HL-60 (cell line): ENCODE data around the gene PUDP.

Source experiments
- DNase-seq, 2 experiments: peaks; one replicate each; pipeline ENCODE4 v3.0.0-alpha.2; 2010 to 2020; ENCODE audit warnings: low read depth in 1 of 2, low spot score in 1 of 2
- H3K27ac ChIP-seq: fragments of 250-450 bp; sonication (Bioruptor Pico); replicated peaks from 2 replicates; pipeline ENCODE4 v1.5.1; 2020; ENCODE audit warnings: mild to moderate bottlenecking, moderate library complexity
- H3K27me3 ChIP-seq: fragments of 250-450 bp; sonication (Bioruptor Pico); 2 replicates; pipeline ENCODE4 v1.5.1; 2021; ENCODE audit warnings: mild to moderate bottlenecking, moderate library complexity; ENCODE audit not compliant: insufficient read depth, poor library complexity, severe bottlenecking
- H3K4me3 ChIP-seq: replicated peaks from 2 replicates; pipeline ENCODE4 v1.5.1; 2011; ENCODE audit warnings: mild to moderate bottlenecking, control low read depth, low read length; ENCODE audit not compliant: insufficient read depth
- GABPA ChIP-seq: IDR thresholded peaks from 2 replicates; pipeline ENCODE4 v1.6.1; 2012; ENCODE audit warnings: low read depth
- POLR2AphosphoS5 ChIP-seq: IDR thresholded peaks from 2 replicates; pipeline ENCODE4 v1.6.1; 2012; ENCODE audit warnings: low read depth
- SPI1 ChIP-seq: IDR thresholded peaks from 2 replicates; pipeline ENCODE4 v1.6.1; 2012; ENCODE audit warnings: low read depth, mild to moderate bottlenecking, borderline replicate concordance
- TF ChIP-seq, protein P1 (sequence below): IDR thresholded peaks from 2 replicates; pipeline ENCODE4 v1.6.1; 2012; ENCODE audit warnings: low read depth; ENCODE audit not compliant: insufficient replicate concordance
- TF ChIP-seq, protein P2 (sequence below): IDR thresholded peaks from one replicate; pipeline ENCODE4 v1.5.1; 2011; ENCODE audit warnings: low read length, control low read depth, inconsistent platforms; ENCODE audit not compliant: insufficient read depth

Gene PUDP

DNA sequence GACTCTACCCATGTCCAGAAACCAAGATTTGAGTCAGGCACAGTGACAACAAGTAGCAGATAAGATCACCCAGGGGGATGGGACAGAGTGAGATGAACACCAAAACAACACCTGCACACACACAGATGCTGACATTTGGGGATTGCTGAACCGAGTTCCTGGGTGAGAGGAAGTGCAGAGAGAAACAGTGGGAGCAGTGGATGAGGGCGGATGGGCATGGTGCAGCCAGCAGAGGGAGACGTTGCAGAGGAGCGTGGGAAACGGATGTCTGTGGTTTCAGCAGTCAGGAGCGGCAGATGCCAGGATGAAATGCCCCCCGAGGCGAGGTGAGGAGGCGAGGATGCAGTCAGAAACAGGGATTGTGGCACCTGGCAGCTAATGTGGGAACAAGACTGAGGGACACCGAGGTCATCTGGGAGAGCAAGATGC, 79.0 kb downstream of the PUDP start:
- Histone ChIP-seq H3K4me3 (no peak overlapping the region), H3K27ac (no peak overlapping the region), H3K27me3 (no peaks in the 10 kb centered on the region)
- DNase-seq, result no peak
- TF ChIP-seq SPI1, result peak; percentile 10; the same call in 1 of the 2 replicates
- TF ChIP-seq POLR2AphosphoS5, result no peak

- no peak overlapping the region for H3K4me3 ChIP-seq
- H3K27me3 ChIP-seq, result no peaks in the 10 kb centered on the region
- TF ChIP-seq, protein P1, sequence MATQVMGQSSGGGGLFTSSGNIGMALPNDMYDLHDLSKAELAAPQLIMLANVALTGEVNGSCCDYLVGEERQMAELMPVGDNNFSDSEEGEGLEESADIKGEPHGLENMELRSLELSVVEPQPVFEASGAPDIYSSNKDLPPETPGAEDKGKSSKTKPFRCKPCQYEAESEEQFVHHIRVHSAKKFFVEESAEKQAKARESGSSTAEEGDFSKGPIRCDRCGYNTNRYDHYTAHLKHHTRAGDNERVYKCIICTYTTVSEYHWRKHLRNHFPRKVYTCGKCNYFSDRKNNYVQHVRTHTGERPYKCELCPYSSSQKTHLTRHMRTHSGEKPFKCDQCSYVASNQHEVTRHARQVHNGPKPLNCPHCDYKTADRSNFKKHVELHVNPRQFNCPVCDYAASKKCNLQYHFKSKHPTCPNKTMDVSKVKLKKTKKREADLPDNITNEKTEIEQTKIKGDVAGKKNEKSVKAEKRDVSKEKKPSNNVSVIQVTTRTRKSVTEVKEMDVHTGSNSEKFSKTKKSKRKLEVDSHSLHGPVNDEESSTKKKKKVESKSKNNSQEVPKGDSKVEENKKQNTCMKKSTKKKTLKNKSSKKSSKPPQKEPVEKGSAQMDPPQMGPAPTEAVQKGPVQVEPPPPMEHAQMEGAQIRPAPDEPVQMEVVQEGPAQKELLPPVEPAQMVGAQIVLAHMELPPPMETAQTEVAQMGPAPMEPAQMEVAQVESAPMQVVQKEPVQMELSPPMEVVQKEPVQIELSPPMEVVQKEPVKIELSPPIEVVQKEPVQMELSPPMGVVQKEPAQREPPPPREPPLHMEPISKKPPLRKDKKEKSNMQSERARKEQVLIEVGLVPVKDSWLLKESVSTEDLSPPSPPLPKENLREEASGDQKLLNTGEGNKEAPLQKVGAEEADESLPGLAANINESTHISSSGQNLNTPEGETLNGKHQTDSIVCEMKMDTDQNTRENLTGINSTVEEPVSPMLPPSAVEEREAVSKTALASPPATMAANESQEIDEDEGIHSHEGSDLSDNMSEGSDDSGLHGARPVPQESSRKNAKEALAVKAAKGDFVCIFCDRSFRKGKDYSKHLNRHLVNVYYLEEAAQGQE, result no peak
- TF ChIP-seq, protein P2, sequence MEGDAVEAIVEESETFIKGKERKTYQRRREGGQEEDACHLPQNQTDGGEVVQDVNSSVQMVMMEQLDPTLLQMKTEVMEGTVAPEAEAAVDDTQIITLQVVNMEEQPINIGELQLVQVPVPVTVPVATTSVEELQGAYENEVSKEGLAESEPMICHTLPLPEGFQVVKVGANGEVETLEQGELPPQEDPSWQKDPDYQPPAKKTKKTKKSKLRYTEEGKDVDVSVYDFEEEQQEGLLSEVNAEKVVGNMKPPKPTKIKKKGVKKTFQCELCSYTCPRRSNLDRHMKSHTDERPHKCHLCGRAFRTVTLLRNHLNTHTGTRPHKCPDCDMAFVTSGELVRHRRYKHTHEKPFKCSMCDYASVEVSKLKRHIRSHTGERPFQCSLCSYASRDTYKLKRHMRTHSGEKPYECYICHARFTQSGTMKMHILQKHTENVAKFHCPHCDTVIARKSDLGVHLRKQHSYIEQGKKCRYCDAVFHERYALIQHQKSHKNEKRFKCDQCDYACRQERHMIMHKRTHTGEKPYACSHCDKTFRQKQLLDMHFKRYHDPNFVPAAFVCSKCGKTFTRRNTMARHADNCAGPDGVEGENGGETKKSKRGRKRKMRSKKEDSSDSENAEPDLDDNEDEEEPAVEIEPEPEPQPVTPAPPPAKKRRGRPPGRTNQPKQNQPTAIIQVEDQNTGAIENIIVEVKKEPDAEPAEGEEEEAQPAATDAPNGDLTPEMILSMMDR, result no peak
- TF ChIP-seq GABPA (no peak), POLR2AphosphoS5 (no peak), SPI1 (no peak)
- H3K27ac ChIP-seq, result no peak overlapping the region
- DNase-seq, result no peak
These were observed 80.7 kb downstream of the PUDP start for GRCh38 chrX:7067256-7067655.

DNA sequence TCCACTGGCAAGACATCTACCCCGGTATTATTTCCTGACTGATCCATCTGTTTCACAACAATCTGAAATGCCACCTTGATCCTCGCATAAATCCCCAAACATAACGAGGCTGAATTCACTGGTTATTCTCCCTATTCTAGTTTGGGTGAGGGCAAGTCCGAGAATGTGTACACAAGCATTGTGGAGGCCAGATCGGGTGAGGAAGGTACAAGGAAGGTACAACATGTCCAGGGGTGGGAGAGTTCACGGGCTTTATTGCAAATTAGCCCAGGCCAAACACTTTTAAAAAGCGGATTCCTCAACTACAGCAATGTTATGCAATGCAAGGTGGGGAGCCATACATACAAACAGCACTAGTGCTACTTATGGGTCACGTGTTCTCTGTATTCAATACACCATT, 82.5 kb downstream of the PUDP start:
- H3K27ac ChIP-seq, result no peak overlapping the region
- no peak for DNase-seq
- H3K4me3 ChIP-seq, result no peak overlapping the region
- TF ChIP-seq POLR2AphosphoS5 (no peak), GABPA (no peak), SPI1 (no peak)
- TF ChIP-seq, protein P2, result no peak
- TF ChIP-seq, protein P1, result no peak
- H3K27me3 ChIP-seq, result no peaks in the 10 kb centered on the region

GRCh38 chrX:7062903-7063302, 85.0 kb downstream of the PUDP start:
- Histone ChIP-seq H3K27me3 (no peaks in the 10 kb centered on the region), H3K4me3 (no peak overlapping the region), H3K27ac (no peak overlapping the region)
- no peak for DNase-seq
- TF ChIP-seq GABPA (no peak), POLR2AphosphoS5 (no peak), SPI1 (no peak)
- TF ChIP-seq, protein P2, result no peak
- TF ChIP-seq, protein P1, result no peak
